ENCODE data around the gene SHANK3.

- TF ChIP-seq POLR2A (IDR thresholded peaks at IDR 0.05) (no peak), CTCF (IDR thresholded peaks at IDR 0.05) (no peak)
These were observed 48.1 kb upstream of the SHANK3 start for GRCh38 chr22:50624347-50625130.
